Activated CD8-positive, alpha-beta memory T cell treated with anti-CD3 and anti-CD28 coated beads, Interleukin-2, amount 10 ng/mL, durations not matched to agents 7 days and 5 days (primary cell): ENCODE measurements around the gene SLC8A2. TPM values are rescaled to one million over a fixed set of nuclear protein-coding genes. Genes with fewer than 3 reads are reported as not detected.

Experiments
- ATAC-seq: fragments of 150-1000 bp; cut with Tn5 transposase; one replicate; pipeline ENCODE4 v1.10.0; 2021; ENCODE audit warnings: moderate library complexity
- CTCF ChIA-PET: fragments of 350-600 bp; sonication (Branson Sonifier 250); formaldehyde crosslinking; loops from one replicate; lab custom pipeline; 2021; ENCODE audit warnings: antibody characterized with exemption; lab: Charles Lee
- DNase-seq: peaks from one replicate; pipeline ENCODE4 v3.0.0-alpha.2; 2020
- H3K27ac Mint-ChIP-seq: one replicate; pipeline ENCODE4 v1.8.0; 2021; ENCODE audit warnings: mild to moderate bottlenecking, mixed read lengths
- H3K27me3 Mint-ChIP-seq: one replicate; pipeline ENCODE4 v1.8.0; 2021; ENCODE audit warnings: mixed read lengths
- H3K36me3 Mint-ChIP-seq: one replicate; pipeline ENCODE4 v1.8.0; 2021; ENCODE audit warnings: mild to moderate bottlenecking, mixed read lengths
- H3K4me1 Mint-ChIP-seq: one replicate; pipeline ENCODE4 v1.8.0; 2021; ENCODE audit warnings: mixed read lengths
- H3K4me3 Mint-ChIP-seq: one replicate; pipeline ENCODE4 v1.8.0; 2021; ENCODE audit warnings: mild to moderate bottlenecking, moderate library complexity, mixed read lengths
- H3K9me3 Mint-ChIP-seq: one replicate; pipeline ENCODE4 v1.8.0; 2022; ENCODE audit warnings: low read depth, mixed read lengths
- total RNA-seq, 2 experiments: library from RNA; stranded (reverse); gene quantifications; one replicate each; pipeline ENCODE4 v1.2.3, GENCODE V29; 2021

SLC8A2 gene
- total RNA-seq, 2 experiments from 2014 or later: 0.14 to 0.32 TPM

DNA sequence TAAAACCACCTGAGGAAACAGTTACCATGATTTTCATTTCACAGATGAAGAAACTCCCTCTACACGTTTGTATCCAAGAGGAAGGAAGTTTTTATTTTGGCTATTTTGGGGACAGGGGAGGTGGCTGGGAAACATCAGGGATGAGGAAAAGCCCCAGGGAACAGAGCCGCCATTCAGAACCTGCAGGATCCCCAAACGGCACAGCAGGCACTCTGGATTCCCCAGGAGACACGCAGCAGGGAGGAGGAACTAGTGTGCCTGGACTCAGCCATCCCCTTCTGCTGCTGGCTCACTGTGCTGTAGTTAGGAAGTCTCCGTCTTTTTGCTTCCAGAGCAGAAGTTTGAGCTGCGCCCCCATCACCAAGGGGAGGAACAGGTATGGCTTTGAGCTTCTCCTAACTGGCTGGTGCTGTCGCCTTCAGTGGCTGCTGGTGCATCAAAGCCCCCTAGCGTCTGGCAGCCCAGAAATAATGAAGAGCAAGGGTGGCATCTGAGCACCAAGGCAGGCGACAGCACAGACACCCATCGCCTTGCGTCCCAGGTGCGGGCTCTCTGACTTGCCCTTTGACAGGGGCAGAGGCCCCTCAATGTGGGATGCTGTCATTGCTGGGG is 38.9 kb upstream of the SLC8A2 start:
- Mint-ChIP-seq H3K27me3 (no peaks in the 10 kb centered on the region), H3K9me3 (no peaks in the 10 kb centered on the region), H3K36me3 (peaks cover 11% of the 10 kb centered on the region), H3K4me3 (no peak overlapping the region), H3K4me1 (peaks cover 45% of the 10 kb centered on the region), H3K27ac (no peak overlapping the region)
- ATAC-seq (no peak), DNase-seq (no peak)
- CTCF ChIA-PET: interaction anchor here (1.2 to 2.1 kb wide), 2 partner anchors 27 to 188 kb away, joined by 5 to 7 read pairs; partner anchors contain the start of gene KPTN

DNA sequence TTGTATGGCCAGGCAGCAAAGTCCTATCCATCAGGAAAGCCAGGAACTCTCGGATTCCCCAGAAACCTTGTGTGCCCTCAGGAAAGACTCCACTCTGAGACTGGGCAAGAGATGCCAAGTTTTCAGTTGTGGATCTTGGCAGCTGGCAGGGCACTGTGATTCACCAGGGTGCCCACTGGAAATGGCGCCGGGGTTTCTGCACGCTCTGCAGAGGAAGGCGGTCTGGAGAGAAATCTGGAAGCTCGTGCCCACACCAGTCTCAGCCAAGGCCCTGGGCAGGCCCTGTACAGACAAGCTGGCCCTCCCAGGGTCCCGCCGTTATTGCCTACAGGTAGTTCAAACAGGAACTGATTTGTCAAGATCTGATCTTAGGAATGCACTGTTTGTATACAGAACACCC is 38.3 kb upstream of the SLC8A2 start:
- Mint-ChIP-seq H3K9me3 (no peaks in the 10 kb centered on the region), H3K4me3 (no peak overlapping the region), H3K4me1 (peaks cover 42% of the 10 kb centered on the region), H3K36me3 (peaks cover 11% of the 10 kb centered on the region), H3K27ac (no peak overlapping the region), H3K27me3 (no peaks in the 10 kb centered on the region)
- CTCF ChIA-PET: interaction anchor here (0.8 to 2.1 kb wide), 4 partner anchors 26 to 205 kb away, joined by 3 to 7 read pairs (median 4); partner anchors contain the start of gene KPTN
- ATAC-seq: no peak
- no peak for DNase-seq

DNA sequence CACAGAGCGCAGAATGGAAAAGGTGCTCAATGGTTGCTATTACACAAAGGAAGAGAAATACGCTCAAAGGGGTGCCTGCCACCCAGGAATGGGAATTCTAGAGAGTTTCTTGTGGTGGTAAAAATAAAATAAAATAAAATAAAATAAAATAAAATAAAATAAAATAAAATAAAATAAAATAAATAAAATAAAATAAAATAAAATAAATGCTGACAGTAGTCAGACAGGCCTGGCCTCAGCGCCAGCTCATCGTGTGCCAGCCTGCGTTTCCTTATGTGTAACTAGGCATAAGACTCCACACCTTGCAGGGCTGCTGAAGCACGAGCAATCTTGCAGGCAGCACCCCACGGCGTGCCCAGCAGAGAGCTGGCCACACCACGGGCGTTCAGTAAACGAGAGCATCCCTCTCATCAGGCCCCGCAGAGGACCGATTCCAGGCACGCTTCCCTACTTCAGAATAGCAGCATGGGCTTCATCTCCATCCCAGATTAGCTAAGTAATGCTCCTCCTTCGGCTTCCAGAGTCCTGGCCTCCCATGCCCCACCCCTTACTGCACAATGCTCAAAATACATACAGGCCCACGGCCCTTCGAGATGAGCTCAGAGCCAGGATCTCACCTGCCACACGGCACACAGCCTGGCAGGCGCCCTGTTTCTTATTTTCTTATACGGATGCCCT is 37.6 kb upstream of the SLC8A2 start:
- DNase-seq: no peak
- Mint-ChIP-seq H3K27me3 (no peaks in the 10 kb centered on the region), H3K36me3 (peaks cover 5% of the 10 kb centered on the region), H3K4me3 (no peak overlapping the region), H3K9me3 (no peaks in the 10 kb centered on the region), H3K27ac (no peak overlapping the region), H3K4me1 (peaks cover 36% of the 10 kb centered on the region)
- no peak for ATAC-seq
- CTCF ChIA-PET: interaction anchor here (0.8 to 2.1 kb wide), 5 partner anchors 25 to 205 kb away, joined by 3 to 7 read pairs (median 4); partner anchors contain the start of gene KPTN

DNA sequence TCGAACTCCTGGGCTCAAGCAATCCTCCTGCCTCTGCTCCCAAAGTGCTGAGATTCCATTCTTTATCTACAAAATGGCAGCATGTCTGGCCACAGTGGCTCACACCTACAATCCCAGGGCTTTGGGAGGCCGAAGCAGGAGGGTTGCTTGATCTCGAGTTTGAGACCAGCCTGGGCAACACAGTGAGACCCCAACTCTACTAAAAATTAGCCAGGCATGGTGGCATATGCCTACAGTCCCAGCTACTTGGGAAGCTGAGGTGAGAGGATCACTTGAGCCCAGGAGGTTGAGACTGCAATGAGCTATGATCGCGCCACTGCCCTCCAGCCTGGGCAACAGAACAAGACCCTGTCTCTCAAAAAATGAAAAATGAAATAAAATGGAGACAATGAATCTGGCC is 37.0 kb upstream of the SLC8A2 start:
- Mint-ChIP-seq H3K36me3 (peaks cover 5% of the 10 kb centered on the region), H3K9me3 (no peaks in the 10 kb centered on the region), H3K4me3 (no peak overlapping the region), H3K4me1 (peaks cover 33% of the 10 kb centered on the region), H3K27ac (no peak overlapping the region), H3K27me3 (no peaks in the 10 kb centered on the region)
- DNase-seq: no peak
- CTCF ChIA-PET: interaction anchor here (1.0 to 1.2 kb wide), 2 partner anchors 72 to 102 kb away, joined by 4 read pairs; no protein-coding TSS in a partner anchor
- ATAC-seq: no peak

GRCh38 chr19:47507924-47508553 is 36.3 kb upstream of the SLC8A2 start:
- H3K27ac Mint-ChIP-seq: no peak overlapping the region
- ATAC-seq (no peak), DNase-seq (no peak)
- H3K36me3 Mint-ChIP-seq: peaks cover 7% of the 10 kb centered on the region
- CTCF ChIA-PET: no interaction called here
- H3K9me3 Mint-ChIP-seq: no peaks in the 10 kb centered on the region
- H3K27me3 Mint-ChIP-seq: no peaks in the 10 kb centered on the region
- peaks cover 27% of the 10 kb centered on the region for H3K4me1 Mint-ChIP-seq
- H3K4me3 Mint-ChIP-seq: no peak overlapping the region

DNA sequence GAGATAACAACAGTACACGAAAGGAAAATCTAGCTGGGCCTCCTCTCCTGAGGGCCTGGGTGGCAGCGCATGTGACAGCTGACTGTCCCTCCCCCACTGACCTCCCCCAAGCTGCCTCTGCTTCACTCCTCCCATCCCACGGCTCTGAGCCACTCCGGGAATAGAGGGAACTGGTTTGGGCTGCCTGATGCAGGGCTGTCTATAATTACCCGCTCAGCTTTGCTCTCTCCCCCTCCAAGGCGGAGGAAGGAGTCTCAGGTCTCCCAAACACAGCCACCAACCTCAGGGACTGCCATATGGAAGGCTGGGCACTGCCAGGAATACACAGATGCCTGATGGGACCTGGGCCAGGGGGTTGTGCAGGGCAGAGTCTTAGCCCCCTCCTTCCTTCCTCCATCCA is 35.3 kb upstream of the SLC8A2 start:
- CTCF ChIA-PET: no interaction called here
- no peaks in the 10 kb centered on the region for H3K9me3 Mint-ChIP-seq
- no peak overlapping the region for H3K4me3 Mint-ChIP-seq
- ATAC-seq (no peak), DNase-seq (no peak)
- H3K27me3 Mint-ChIP-seq: no peaks in the 10 kb centered on the region
- no peak overlapping the region for H3K27ac Mint-ChIP-seq
- peaks cover 3% of the 10 kb centered on the region for H3K36me3 Mint-ChIP-seq
- H3K4me1 Mint-ChIP-seq: peaks cover 16% of the 10 kb centered on the region

- Mint-ChIP-seq H3K27ac (no peak overlapping the region), H3K36me3 (peaks cover 3% of the 10 kb centered on the region)
- CTCF ChIA-PET: no interaction called here
These were observed 34.8 kb upstream of the SLC8A2 start for GRCh38 chr19:47506459-47506858.

GRCh38 chr19:47505506-47505905 is 33.8 kb upstream of the SLC8A2 start:
- CTCF ChIA-PET: no interaction called here
- Mint-ChIP-seq H3K27me3 (no peaks in the 10 kb centered on the region), H3K9me3 (no peaks in the 10 kb centered on the region), H3K36me3 (peaks cover 3% of the 10 kb centered on the region), H3K4me1 (peaks cover 9% of the 10 kb centered on the region), H3K4me3 (no peak overlapping the region), H3K27ac (no peak overlapping the region)
- no peak for DNase-seq
- no peak for ATAC-seq

More at GRCh38 chr19:47506459-47506858, 34.8 kb upstream of the SLC8A2 start:
- no peak for ATAC-seq
- no peaks in the 10 kb centered on the region for H3K27me3 Mint-ChIP-seq
- no peak overlapping the region for H3K4me3 Mint-ChIP-seq
- no peak for DNase-seq
- no peaks in the 10 kb centered on the region for H3K9me3 Mint-ChIP-seq
- H3K4me1 Mint-ChIP-seq: peaks cover 11% of the 10 kb centered on the region

DNA sequence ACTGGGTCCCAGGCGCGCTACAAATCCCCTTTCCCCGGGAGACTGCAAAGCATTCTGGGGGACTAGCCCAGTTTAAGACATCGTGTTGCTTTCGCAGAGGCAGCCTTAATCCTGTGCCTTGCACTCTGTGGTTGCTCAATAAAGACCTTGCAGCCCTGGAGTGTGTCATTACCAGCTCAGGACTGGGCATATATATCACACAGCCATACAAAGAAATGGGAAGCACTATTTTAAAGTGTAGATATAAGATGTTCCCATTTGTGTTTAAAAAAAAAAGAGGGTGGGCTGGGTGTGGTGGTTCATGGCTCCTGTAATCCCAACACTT is 32.1 kb upstream of the SLC8A2 start:
- DNase-seq: no peak

GRCh38 chr19:47503130-47503825 is 31.6 kb upstream of the SLC8A2 start:
- no peaks in the 10 kb centered on the region for H3K27me3 Mint-ChIP-seq
- H3K27ac Mint-ChIP-seq: no peak overlapping the region
- no peak overlapping the region for H3K4me3 Mint-ChIP-seq
- no peak for ATAC-seq
- CTCF ChIA-PET: interaction anchor here (1.0 kb wide), 1 partner anchor 12 kb away, joined by 3 read pairs; no protein-coding TSS in a partner anchor
- no peaks in the 10 kb centered on the region for H3K4me1 Mint-ChIP-seq
- H3K36me3 Mint-ChIP-seq: peaks cover 3% of the 10 kb centered on the region
- no peaks in the 10 kb centered on the region for H3K9me3 Mint-ChIP-seq
- no peak for DNase-seq

More for the DNA sequence above, 32.1 kb upstream of the SLC8A2 start:
- Mint-ChIP-seq H3K4me1 (peaks cover under 1% of the 10 kb centered on the region), H3K9me3 (no peaks in the 10 kb centered on the region), H3K27me3 (no peaks in the 10 kb centered on the region), H3K4me3 (no peak overlapping the region), H3K27ac (no peak overlapping the region), H3K36me3 (peaks cover 3% of the 10 kb centered on the region)
- CTCF ChIA-PET: no interaction called here
- ATAC-seq: no peak

GRCh38 chr19:47499863-47500830 is 28.5 kb upstream of the SLC8A2 start:
- H3K27ac Mint-ChIP-seq: no peak overlapping the region
- CTCF ChIA-PET: no interaction called here
- ATAC-seq: no peak
- peaks cover 4% of the 10 kb centered on the region for H3K36me3 Mint-ChIP-seq
- H3K4me1 Mint-ChIP-seq: peaks cover 2% of the 10 kb centered on the region
- no peaks in the 10 kb centered on the region for H3K9me3 Mint-ChIP-seq
- no peak overlapping the region for H3K4me3 Mint-ChIP-seq
- no peaks in the 10 kb centered on the region for H3K27me3 Mint-ChIP-seq
- DNase-seq: no peak

DNA sequence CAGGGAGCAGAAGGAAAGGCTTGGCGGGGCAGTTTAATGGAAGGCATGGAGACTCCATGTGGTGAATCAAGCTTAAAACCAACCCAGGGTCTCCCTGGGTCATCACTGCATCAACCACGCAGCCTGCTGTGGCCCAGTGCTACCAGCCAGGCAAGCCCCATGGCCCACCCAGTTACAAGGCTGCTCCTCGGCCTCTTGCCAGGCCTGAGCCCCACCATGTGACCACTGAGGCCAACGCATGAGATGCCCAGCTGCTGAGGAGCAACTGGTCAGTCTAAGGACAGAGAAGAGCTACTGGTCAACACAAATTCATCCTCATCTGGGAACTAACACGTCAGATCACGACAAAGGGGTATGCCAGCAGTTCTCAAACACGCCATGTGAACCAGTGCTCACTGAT is 27.7 kb upstream of the SLC8A2 start:
- Mint-ChIP-seq H3K27ac (no peak overlapping the region), H3K36me3 (peaks cover 4% of the 10 kb centered on the region), H3K4me3 (no peak overlapping the region), H3K27me3 (no peaks in the 10 kb centered on the region), H3K9me3 (no peaks in the 10 kb centered on the region), H3K4me1 (peaks cover 2% of the 10 kb centered on the region)
- CTCF ChIA-PET: interaction anchor here (0.6 to 1.0 kb wide), 2 partner anchors 64 to 208 kb away, joined by 3 read pairs; no protein-coding TSS in a partner anchor
- DNase-seq (no peak), ATAC-seq (no peak)
